Head of caudate nucleus (tissue), 42 donors: ENCODE data around the gene CIT.
A peak's percentile ranks its signal among the peaks of the same experiment; 100 is the strongest.

Experiments used
- DNase-seq, 42 donors: peaks; one replicate each; pipeline versions ENCODE4 v3.0.0 to v3.0.0-alpha.2; 2020 to 2021; ENCODE audit warnings: mixed read lengths in 7 of 42
- intact Hi-C: fragments of 100-400 bp; cut with DNase I; formaldehyde crosslinking; loops from one replicate; pipeline ENCODE4 v1.15.0; 2022

Gene CIT

GRCh38 chr12:119686355-119686754, 190.8 kb downstream of the CIT start:
- intact Hi-C loops = no loop called here
- no peak for DNase-seq

GRCh38 chr12:119685375-119685774, 191.7 kb downstream of the CIT start:
- no peak for DNase-seq
- intact Hi-C loops = no loop called here

GRCh38 chr12:119684711-119685369, 192.3 kb downstream of the CIT start:
- no peak for DNase-seq
- intact Hi-C loops = no loop called here

- no peak for DNase-seq
- intact Hi-C loops = no loop called here
Observed at GRCh38 chr12:119683816-119684215, 193.3 kb downstream of the CIT start.

- intact Hi-C loops = no loop called here
- no peak for DNase-seq
Observed at GRCh38 chr12:119683413-119683812, 193.7 kb downstream of the CIT start.

- no peak for DNase-seq
- intact Hi-C loops = no loop called here
Observed at GRCh38 chr12:119682639-119683252, 194.4 kb downstream of the CIT start.

- intact Hi-C loops = no loop called here
- no peak for DNase-seq
Observed at GRCh38 chr12:119681728-119682638, 195.1 kb downstream of the CIT start.

- intact Hi-C loops = no loop called here
Observed at GRCh38 chr12:119681111-119681510, 196.0 kb downstream of the CIT start.

GRCh38 chr12:119679490-119679889, 197.6 kb downstream of the CIT start:
- intact Hi-C loops = no loop called here
- DNase-seq = no peak

More at GRCh38 chr12:119681111-119681510, 196.0 kb downstream of the CIT start:
- DNase-seq = no peak

GRCh38 chr12:119679081-119679480, 198.0 kb downstream of the CIT start:
- intact Hi-C loops = no loop called here
- DNase-seq = no peak

GRCh38 chr12:119678459-119678858, 198.7 kb downstream of the CIT start:
- no peak for DNase-seq
- intact Hi-C loops = no loop called here

GRCh38 chr12:119676573-119676972, 200.5 kb downstream of the CIT start:
- DNase-seq = no peak
- intact Hi-C loops = no loop called here

- intact Hi-C loops = no loop called here
- no peak for DNase-seq
Observed at GRCh38 chr12:119676022-119676421, 201.1 kb downstream of the CIT start.

- intact Hi-C loops = no loop called here
- DNase-seq = no peak
Observed at GRCh38 chr12:119674560-119674959, 202.6 kb downstream of the CIT start.

GRCh38 chr12:119673634-119674033, 203.5 kb downstream of the CIT start:
- DNase-seq = no peak
- intact Hi-C loops = no loop called here

- intact Hi-C loops = no loop called here
- no peak for DNase-seq
Observed at GRCh38 chr12:119672194-119672593, 204.9 kb downstream of the CIT start.

- DNase-seq = no peak
- intact Hi-C loops = no loop called here
Observed at GRCh38 chr12:119671070-119671469, 206.1 kb downstream of the CIT start.

- no peak for DNase-seq
- intact Hi-C loops = no loop called here
Observed at GRCh38 chr12:119669744-119670472, 207.2 kb downstream of the CIT start.

GRCh38 chr12:119668324-119668841, 208.7 kb downstream of the CIT start:
- intact Hi-C loops = no loop called here
- DNase-seq = peak in 1 of 42 donors; percentile 48
